ENCODE measurements around the gene EDAR.

EDAR gene

GRCh38 chr2:108965540-108966289 is 23.3 kb downstream of the EDAR start:
- no peak for DNase-seq

GRCh38 chr2:108963057-108963456 is 26.0 kb downstream of the EDAR start:
- DNase-seq, result no peak

DNA sequence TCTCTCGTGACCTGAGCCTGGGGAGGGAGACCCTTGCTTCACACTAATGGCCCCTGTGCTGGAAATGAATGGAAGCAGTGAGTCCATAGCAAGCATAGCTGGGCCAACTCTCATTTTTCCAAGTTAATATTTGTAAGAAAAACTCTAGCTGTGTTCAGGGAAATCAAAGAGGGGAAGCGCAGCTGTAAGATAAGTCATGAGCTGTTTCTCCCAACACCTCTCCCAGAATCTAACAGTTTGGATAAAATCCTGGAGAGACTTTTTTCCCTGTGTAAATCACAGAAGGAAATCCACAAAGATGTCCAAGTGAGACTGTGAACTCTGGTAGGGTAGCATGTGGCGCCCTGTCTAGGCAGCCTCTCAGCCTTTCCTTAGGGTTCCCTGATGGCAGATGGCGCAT is 27.2 kb downstream of the EDAR start:
- DNase-seq, result no peak

GRCh38 chr2:108960006-108960405 is 29.0 kb downstream of the EDAR start:
- no peak for DNase-seq

GRCh38 chr2:108959401-108959800 is 29.6 kb downstream of the EDAR start:
- no peak for DNase-seq

- DNase-seq, result no peak
Measured at GRCh38 chr2:108958632-108959341, 30.2 kb downstream of the EDAR start.

GRCh38 chr2:108958002-108958401 is 31.0 kb downstream of the EDAR start:
- no peak for DNase-seq

DNA sequence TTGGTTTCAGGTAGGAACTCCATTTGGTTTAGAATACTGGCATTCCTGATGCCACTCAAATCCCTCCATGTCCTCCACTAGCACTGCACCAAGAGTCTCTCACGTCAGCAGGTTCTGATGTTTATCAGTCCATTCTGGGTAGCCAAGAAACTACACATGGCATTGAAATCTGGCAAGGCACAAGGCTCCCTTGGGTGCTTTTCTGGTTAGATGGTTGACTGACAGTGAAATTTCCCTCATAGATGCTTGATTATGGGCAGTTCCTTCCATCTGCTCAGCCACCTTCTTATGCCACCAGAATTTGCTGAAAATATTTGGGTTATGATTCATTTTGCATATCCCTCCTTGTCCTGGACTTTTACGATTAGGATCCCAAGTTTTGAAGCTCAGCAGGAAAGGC is 32.6 kb downstream of the EDAR start:
- peak; percentile 33 for DNase-seq

DNA sequence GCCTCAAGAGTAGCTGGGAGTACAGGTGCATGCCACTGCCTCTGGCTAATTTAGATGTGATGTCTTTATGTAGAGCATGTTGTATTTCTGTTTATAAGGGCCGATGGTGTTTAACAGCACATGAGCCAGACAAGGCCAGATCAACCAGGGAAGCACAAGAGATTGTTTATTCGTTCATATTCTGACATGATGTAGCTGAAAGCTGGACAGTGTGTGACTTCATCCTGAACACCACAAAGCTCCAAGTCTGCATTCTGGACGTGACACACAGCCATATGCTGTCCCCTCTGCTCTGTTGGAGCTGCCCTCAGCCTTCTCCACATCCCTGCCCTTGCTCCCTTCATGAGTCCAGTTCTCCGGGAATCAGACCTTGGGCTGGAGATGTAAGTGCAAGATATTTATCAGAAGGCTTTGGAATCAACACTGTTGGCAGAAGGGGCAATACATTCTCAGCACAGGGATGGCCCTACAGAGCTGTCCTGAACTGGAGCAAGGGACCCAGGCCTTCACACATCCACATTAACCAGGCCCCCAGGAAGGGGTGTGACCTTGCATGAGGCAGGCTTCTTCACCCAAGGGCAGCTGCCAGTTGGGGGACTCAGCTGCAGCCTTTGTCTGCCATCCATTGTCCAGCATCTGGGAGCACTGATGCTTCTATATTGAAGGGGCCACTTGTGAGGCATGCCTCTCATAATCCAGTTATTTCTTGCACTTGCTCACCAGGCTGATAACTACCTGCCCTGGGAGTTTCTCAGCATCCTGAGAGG is 38.5 kb downstream of the EDAR start:
- DNase-seq, result no peak

DNA sequence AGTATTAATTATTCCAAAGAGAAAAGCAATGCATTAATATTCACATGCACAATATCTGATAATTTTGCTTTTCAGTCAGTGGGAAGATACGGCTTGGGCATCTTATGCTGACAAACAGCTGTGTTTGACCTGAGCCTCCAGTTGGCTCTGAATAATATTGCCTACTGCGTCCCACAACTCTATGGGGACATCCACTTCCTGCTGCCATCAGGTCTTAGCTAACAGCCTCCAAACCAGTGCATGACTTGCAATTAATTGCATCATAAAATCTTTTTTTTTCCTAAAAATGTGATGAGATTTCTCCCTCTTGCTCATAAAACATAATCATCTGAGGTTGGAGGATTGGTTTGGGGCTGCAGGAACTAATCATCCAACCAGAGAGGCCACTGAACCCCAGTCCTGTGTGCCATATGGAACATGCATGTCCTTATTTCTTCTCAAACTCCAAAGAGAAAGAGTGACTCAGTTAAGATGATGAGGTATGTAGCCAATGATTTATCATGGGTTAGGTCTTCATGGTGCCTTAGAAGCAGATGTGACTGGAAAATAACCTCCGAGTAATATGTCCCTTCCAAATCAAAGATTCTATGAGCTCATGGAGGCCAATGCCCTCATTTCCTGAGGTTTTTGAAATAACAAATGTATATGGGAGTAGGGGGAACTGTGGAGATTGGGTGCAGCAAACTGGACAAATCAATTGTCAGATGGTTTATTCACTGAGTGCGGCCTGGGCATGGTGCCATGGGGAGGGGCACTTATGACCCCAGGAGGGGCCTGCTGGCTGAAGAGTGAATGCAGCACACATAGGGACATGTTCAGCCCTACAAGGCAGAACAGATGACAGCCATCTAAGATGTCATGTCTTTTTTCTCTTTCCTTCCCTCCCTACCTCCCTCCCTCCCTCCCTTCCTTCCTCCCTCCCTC is 39.4 kb downstream of the EDAR start:
- no peak for DNase-seq

GRCh38 chr2:108947271-108947907 is 41.6 kb downstream of the EDAR start:
- DNase-seq, result no peak

- DNase-seq, result no peak
Measured at GRCh38 chr2:108946442-108946841, 42.6 kb downstream of the EDAR start.

DNA sequence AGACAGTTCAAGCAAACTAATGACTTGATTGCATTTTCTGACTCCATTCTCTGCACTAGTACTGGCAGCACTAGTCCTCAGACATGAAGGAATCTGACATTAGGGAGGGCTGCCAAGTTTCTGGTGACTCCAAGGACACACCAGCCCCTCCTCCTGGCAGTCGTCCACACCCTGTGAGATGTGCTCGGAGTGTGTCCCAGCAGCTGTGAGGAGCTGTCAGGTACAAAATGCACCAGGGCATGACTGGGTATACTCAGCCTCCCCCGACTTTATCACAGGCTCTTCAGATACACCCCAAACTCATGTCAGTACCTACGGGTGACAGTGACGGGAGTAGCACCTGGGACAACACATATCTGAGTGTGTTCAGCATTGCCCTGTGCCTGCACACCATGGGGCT is 43.1 kb downstream of the EDAR start:
- no peak for DNase-seq

- no peak for DNase-seq
Measured at GRCh38 chr2:108944601-108945331, 44.3 kb downstream of the EDAR start.

- no peak for DNase-seq
Measured at GRCh38 chr2:108943751-108944150, 45.3 kb downstream of the EDAR start.

GRCh38 chr2:108942888-108943287 is 46.1 kb downstream of the EDAR start:
- peak; percentile 5 for DNase-seq

GRCh38 chr2:108942231-108942825 is 46.7 kb downstream of the EDAR start:
- DNase-seq, result no peak

DNA sequence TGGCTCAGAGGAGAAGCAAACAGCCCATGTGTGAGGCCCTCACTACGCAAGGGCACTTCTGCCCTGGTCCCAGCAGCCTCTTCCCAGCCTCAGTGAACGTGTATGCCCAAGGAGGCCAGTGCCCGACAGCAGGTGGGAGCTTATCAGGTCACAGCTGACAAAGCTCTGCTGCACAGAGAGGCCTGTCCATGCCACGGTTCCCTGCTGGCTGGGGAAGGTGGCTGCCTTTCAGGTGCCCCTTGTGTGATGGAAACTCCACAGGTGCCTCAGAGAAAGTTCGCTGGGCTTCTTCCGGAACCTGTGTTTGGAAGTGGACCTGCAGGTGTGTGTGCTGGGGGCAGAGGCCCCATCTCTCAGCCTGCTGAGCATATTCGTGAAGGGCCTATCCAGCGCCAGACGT is 47.3 kb downstream of the EDAR start:
- no peak for DNase-seq

DNA sequence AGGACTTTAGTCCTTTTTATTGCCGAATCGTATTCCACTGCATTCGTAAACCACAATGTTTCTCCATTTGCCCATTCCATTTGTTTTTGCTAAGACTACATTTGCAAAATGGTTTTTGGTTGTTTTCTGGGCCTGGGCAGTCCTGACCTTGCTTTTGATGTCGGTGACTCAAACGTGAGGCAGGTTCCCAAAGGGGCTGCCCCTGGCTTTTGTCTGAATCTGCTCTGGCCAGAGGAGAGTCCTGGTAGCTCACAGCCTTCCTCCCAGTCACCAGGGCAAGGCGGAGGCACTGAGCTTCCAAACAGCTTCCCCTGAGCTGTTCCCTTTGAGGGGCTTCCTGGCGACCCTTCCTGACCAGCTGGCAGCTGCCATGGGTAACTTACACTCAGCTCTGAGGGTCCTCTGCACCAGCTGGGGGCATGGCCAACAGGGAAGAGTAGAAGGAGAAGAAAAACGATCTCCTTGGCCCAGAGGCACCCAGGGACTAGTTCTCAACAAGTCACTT is 47.8 kb downstream of the EDAR start:
- DNase-seq, result no peak

DNA sequence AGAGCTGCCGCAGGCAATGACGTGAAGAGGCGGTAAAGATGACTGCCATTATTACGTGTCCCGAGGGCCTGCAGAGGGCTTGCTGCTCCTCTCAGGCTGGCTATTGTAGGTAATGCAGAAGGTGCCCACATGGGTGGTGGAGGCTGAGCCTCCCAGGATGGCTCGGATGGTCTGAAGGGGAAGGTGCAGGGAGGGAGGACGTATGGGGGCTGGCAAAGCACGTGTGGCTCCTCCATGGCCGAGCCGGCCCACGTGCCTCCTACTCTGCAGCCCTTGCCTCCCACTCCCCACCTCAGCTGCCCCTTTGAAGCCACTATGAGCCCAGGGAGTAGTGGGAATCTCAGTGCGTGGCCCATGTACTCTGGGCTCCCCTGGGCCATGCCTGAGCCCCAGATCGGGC is 48.9 kb downstream of the EDAR start:
- no peak for DNase-seq

Data from NCI-H2171 treated with DMSO at 0.1 percent for 48 hours (cell line).